Prostate gland (tissue), 2 donors: ENCODE data around the gene HOXA13. TPM values are rescaled to one million over a fixed set of nuclear protein-coding genes. Genes with fewer than 3 reads are reported as not detected.
A peak's percentile ranks its signal among the peaks of the same experiment; 100 is the strongest.

ENCODE experiments used
- DNase-seq: peaks from one replicate; pipeline ENCODE4 v3.0.0-alpha.2; 2019; ENCODE audit warnings: low spot score
- H3K27ac ChIP-seq, 2 donors: fragments of 200-600 bp; sonication (generic); 2 replicates each; pipeline ENCODE4 v1.5.1; 2017 to 2019
- H3K27me3 ChIP-seq: fragments of 200-600 bp; sonication (generic); replicated peaks from 2 replicates; pipeline ENCODE4 v1.5.1; 2019; ENCODE audit not compliant: insufficient read depth
- H3K36me3 ChIP-seq, 2 donors: fragments of 200-600 bp; sonication (generic); 1 replicate in 1 of 2; 2 replicates in 1 of 2; pipeline versions ENCODE4 v1.5.1 to v1.8.1; 2017 to 2019
- H3K4me1 ChIP-seq: fragments of 200-600 bp; sonication (generic); replicated peaks from 2 replicates; pipeline ENCODE4 v1.5.1; 2019
- H3K4me3 ChIP-seq, 2 donors: fragments of 200-600 bp; sonication (generic); 2 replicates each; pipeline ENCODE4 v1.5.1; 2017 to 2019
- H3K9me3 ChIP-seq: fragments of 200-600 bp; sonication (generic); 2 replicates; pipeline ENCODE4 v1.5.1; 2017
- CTCF ChIP-seq, 4 experiments: fragments of 200-600 bp in 2 of 4; fragments of 450-650 bp in 2 of 4; sonication (generic) in 2 of 4; IDR thresholded peaks; 1 replicate in 3 of 4; 2 replicates in 1 of 4; pipeline ENCODE4 v1.5.1; 2016 to 2019; ENCODE audit warnings: antibody characterized with exemption in 4 of 4, mild to moderate bottlenecking in 2 of 4, moderate library complexity in 2 of 4
- POLR2A ChIP-seq: fragments of 450-650 bp; IDR thresholded peaks from one replicate; pipeline ENCODE4 v1.6.1; 2016; ENCODE audit warnings: antibody characterized with exemption, mild to moderate bottlenecking
- POLR2AphosphoS5 ChIP-seq: sonication (generic); formaldehyde crosslinking; IDR thresholded peaks from one replicate; pipeline ENCODE4 v1.6.1; 2017; ENCODE audit warnings: antibody characterized with exemption
- WGBS: methylation state at CpG from one replicate; pipeline ENCODE4 v1.1.5; 2018; 5-methylcytosine and 5-hydroxymethylcytosine counted together
- intact Hi-C: fragments of 100-400 bp; cut with DNase I; formaldehyde crosslinking; loops from one replicate; pipeline ENCODE4 v1.14.2; 2022
- total RNA-seq, 2 donors: library from RNA; depleted of rRNA; stranded (reverse); fragments of >200 nt; gene quantifications; one replicate each; pipeline ENCODE4 v1.1.0, GENCODE V29; 2016

HOXA13 gene
- total RNA-seq, 2 donors from 2014 or later = 19.1 to 50.4 TPM

GRCh38 chr7:27214239-27214950 lies 14.5 kb upstream of the HOXA13 start:
- Histone ChIP-seq H3K36me3 (no peaks in the 10 kb centered on the region), H3K27me3 (no peaks in the 10 kb centered on the region), H3K27ac (peak overlapping the region in 1 of 2 donors; percentile 36), H3K4me3 (no peak overlapping the region), H3K4me1 (peaks cover 4% of the 10 kb centered on the region), H3K9me3 (no peaks in the 10 kb centered on the region)
- WGBS = 72% methylated on average over 8 of the region's 8 CpGs
- no peak for DNase-seq
- intact Hi-C loops = loop anchor here (5.0 kb wide), 2 partner anchors 363 to 448 kb away; partner anchors contain the start of gene HIBADH
- TF ChIP-seq POLR2A (no peak), POLR2AphosphoS5 (no peak), CTCF (IDR thresholded peaks at IDR 0.05) (no peak)

GRCh38 chr7:27213433-27214238 lies 13.7 kb upstream of the HOXA13 start:
- no peak overlapping the region for H3K4me3 ChIP-seq
- H3K27ac ChIP-seq = peak overlapping the region in 1 of 2 donors; percentile 36

GRCh38 chr7:27212497-27213432 lies 12.9 kb upstream of the HOXA13 start:
- peak overlapping the region in 1 of 2 donors; percentile 36 for H3K27ac ChIP-seq
- no peaks in the 10 kb centered on the region for H3K27me3 ChIP-seq
- WGBS = 64% methylated on average over 49 of the region's 52 CpGs
- H3K36me3 ChIP-seq = no peaks in the 10 kb centered on the region
- H3K4me3 ChIP-seq = no peak overlapping the region
- no peak for TF ChIP-seq POLR2A
- no peak for TF ChIP-seq CTCF (IDR thresholded peaks at IDR 0.05)
- no peak for TF ChIP-seq POLR2AphosphoS5
- peaks cover 8% of the 10 kb centered on the region for H3K4me1 ChIP-seq
- no peaks in the 10 kb centered on the region for H3K9me3 ChIP-seq
- intact Hi-C loops = loop anchor here (5.0 kb wide), 2 partner anchors 365 to 450 kb away; partner anchors contain the start of gene HIBADH
- no peak for DNase-seq

More at GRCh38 chr7:27213433-27214238, 13.7 kb upstream of the HOXA13 start:
- no peaks in the 10 kb centered on the region for H3K27me3 ChIP-seq
- peaks cover 5% of the 10 kb centered on the region for H3K4me1 ChIP-seq
- H3K9me3 ChIP-seq = no peaks in the 10 kb centered on the region
- no peaks in the 10 kb centered on the region for H3K36me3 ChIP-seq
- 87% methylated on average over 50 of the region's 50 CpGs for WGBS
- TF ChIP-seq POLR2AphosphoS5 (no peak), CTCF (IDR thresholded peaks at IDR 0.05) (no peak), POLR2A (no peak)
- intact Hi-C loops = loop anchor here (5.0 kb wide), 2 partner anchors 364 to 449 kb away; partner anchors contain the start of gene HIBADH
- DNase-seq = no peak

GRCh38 chr7:27211764-27212204 lies 11.9 kb upstream of the HOXA13 start:
- intact Hi-C loops = loop anchor here (2.0 to 5.0 kb wide), 3 partner anchors 366 to 561 kb away; partner anchors contain the start of gene HIBADH
- DNase-seq = no peak
- Histone ChIP-seq H3K9me3 (no peaks in the 10 kb centered on the region), H3K27ac (no peak overlapping the region), H3K36me3 (no peaks in the 10 kb centered on the region), H3K4me1 (peaks cover 8% of the 10 kb centered on the region), H3K27me3 (no peaks in the 10 kb centered on the region), H3K4me3 (no peak overlapping the region)
- TF ChIP-seq CTCF (IDR thresholded peaks at IDR 0.05) (no peak), POLR2AphosphoS5 (no peak), POLR2A (no peak)
- WGBS = 84% methylated on average over 3 of the region's 3 CpGs
